Measurements from ENCODE around the gene TNFAIP8L2.
A peak's percentile ranks its signal among the peaks of the same experiment; 100 is the strongest.

The TNFAIP8L2 gene

DNA sequence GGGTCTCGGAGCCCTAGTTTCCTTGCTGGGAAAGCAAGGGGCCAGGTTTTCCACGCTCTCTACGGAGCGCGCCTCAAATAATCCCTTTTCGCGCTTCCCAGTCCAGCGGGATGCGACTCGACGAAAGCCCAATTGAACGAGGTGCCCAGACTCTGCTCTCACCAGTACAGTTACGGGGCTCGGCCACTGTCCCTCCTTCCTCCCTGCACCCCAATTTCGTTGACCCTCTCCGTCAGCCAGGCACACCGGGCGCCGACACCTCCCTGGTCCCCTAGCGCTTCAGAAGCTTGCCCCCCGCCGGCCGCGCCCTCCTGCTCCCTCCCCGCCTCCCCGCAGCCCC is 10.4 kb upstream of the TNFAIP8L2 start:
- H3K4me3 ChIP-seq (replicated peaks in 1 of 2; ENCODE audit: low read depth in 2 of 2, low read length in 2 of 2), result peak overlapping the region; percentile 66 to 73
- DNase-seq (ENCODE audit: low read depth in 2 of 2), result no peak
- TF ChIP-seq, protein P1, sequence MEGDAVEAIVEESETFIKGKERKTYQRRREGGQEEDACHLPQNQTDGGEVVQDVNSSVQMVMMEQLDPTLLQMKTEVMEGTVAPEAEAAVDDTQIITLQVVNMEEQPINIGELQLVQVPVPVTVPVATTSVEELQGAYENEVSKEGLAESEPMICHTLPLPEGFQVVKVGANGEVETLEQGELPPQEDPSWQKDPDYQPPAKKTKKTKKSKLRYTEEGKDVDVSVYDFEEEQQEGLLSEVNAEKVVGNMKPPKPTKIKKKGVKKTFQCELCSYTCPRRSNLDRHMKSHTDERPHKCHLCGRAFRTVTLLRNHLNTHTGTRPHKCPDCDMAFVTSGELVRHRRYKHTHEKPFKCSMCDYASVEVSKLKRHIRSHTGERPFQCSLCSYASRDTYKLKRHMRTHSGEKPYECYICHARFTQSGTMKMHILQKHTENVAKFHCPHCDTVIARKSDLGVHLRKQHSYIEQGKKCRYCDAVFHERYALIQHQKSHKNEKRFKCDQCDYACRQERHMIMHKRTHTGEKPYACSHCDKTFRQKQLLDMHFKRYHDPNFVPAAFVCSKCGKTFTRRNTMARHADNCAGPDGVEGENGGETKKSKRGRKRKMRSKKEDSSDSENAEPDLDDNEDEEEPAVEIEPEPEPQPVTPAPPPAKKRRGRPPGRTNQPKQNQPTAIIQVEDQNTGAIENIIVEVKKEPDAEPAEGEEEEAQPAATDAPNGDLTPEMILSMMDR (IDR thresholded peaks at IDR 0.05; ENCODE audit: low read depth, low read length), result no peak

DNA sequence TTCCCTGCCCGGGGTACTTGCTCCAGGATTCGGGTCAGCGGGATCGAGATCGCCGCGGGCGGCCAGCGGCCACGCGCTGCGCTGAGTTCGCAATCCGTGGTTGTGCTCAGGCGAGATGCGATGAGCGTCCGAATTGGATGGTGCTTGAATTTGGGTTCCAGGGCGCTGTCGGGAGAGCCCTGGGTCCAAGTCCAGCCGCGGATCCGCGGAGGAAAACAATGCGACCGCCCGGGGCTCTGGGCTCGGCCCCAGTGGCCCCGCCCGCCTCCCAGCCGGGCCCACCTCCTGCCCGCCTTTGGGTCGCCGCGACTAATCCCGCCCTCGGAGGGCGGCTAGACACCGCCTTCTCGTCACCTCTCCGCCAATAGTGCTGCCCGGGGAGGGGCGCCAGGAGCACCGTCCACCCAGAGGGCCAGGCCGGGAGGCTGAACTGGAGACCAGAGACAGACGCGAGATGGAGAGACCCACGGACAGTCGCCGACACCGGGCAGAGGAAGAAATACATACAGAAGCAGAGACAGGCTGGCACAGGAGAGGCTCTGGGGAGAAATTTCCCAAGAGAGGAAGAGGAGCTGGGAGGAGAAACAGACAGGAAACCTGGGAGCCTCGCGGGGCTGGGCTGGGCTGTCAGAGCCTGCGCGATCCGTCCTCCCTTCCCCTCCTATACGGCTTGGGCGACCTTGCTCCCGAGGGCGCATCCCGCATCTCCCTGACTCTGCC is 9.9 kb upstream of the TNFAIP8L2 start, which contains the start of gene SEMA6C:
Gene SEMA6C (minus strand): TSS at position 220 of the 720 bp plus-strand sequence. CDS start 4,010 bp downstream, outside the sequence.
- DNase-seq (ENCODE audit: low read depth in 2 of 2), result peak; percentile 88 to 93
- TF ChIP-seq, protein P1 (IDR thresholded peaks at IDR 0.05; ENCODE audit: low read depth, low read length), result no peak

DNA sequence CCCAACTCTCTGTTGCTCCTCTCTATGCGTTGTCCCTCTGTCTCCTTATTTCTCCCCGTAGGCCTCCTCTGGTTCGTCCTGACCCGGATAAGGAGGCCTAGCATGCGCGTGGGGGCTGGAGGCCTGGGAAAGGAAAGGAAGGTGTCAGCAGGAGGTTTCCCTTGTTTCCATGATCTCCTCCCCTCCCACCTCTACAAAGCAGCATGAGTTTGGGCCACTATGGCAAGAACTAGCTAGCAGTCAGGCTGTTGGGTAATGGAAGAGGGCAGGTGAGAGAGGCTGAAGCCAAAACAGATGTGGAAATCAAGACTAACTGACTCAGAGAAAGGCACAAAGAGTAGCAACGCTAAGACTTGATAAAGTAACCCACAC is 9.3 kb upstream of the TNFAIP8L2 start:
- H3K4me3 ChIP-seq (replicated peaks in 1 of 2; ENCODE audit: low read depth in 2 of 2, low read length in 2 of 2), result peak overlapping the region; percentile 44 to 73
- TF ChIP-seq, protein P1 (IDR thresholded peaks at IDR 0.05; ENCODE audit: low read depth, low read length), result no peak
- DNase-seq (ENCODE audit: low read depth in 2 of 2), result peak; percentile 54 to 57

More for the DNA sequence above, 9.9 kb upstream of the TNFAIP8L2 start, which contains the start of gene SEMA6C:
- peak within 1 kb of the TSS; percentile 66 to 73 for H3K4me3 ChIP-seq (replicated peaks in 1 of 2; ENCODE audit: low read depth in 2 of 2, low read length in 2 of 2)

DNA sequence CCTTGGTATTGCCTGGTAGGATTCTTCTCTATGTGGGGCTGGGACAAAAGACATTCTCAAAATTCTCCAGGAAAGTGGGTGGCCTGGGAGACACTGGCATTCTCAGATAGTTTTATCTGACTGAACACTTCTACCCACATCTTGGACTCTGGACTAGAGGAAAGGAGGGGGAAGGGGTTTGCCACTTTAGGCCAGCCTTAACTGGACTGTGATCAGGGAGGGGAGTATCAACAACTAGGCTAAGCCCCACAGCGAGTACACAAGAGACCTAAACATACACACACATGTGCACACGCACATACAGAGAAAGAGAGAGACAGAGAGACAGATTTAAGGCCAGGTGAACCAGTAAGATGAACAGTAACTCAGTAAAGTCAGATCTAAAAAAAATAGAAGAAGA is 8.8 kb upstream of the TNFAIP8L2 start:
- DNase-seq (ENCODE audit: low read depth in 2 of 2), result no peak
- H3K4me3 ChIP-seq (replicated peaks in 1 of 2; ENCODE audit: low read depth in 2 of 2, low read length in 2 of 2), result no peak overlapping the region
- TF ChIP-seq, protein P1 (IDR thresholded peaks at IDR 0.05; ENCODE audit: low read depth, low read length), result no peak

DNA sequence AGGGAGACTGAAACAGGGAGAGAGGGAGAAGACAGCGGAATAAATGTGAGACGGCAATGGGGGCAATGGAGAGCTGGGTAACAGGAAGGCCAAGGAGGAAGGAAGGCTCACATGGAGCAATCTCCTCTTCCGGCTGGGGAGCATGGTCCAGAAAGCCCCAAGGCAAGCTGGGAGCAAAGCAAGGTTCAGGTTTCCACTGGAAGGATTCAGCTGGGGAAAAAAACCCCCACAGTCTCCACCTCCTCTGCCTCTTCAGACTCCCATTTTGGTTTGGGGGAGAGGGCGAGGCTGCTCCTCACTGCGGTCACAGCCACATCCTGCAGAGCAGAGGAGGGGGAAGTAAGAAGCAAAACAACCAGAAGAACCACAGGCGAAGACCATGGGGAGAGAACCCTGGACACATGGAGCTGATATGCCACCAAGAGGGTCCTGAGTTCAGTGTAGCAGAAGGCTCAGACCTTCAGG is 650 bp downstream of the TNFAIP8L2 start:
- no peak for DNase-seq (ENCODE audit: low read depth in 2 of 2)

DNA sequence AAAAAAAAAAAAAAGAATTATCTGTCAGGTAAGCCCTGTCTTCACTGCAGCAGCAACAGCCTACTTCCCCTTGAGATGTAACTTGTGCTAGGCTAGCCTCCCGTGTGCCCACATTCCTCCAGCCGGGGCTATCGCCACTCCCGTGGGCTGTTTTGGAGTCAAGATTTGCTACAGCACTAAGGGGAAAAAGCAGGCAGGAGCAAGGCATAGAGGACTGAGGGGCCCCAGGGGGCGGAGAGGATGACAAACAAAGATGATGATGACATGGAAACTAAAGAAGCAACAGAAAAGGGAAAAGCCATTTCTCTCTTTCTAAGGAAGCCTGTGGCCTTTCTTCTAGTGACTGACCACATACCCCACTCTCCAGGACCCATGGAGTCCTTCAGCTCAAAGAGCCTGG is 1.9 kb downstream of the TNFAIP8L2 start:
- H3K4me3 ChIP-seq (replicated peaks in 1 of 2; ENCODE audit: low read depth in 2 of 2, low read length in 2 of 2), result no peak overlapping the region
- TF ChIP-seq, protein P1 (IDR thresholded peaks at IDR 0.05; ENCODE audit: low read depth, low read length), result no peak
- no peak for DNase-seq (ENCODE audit: low read depth in 2 of 2)

More for the DNA sequence above, 650 bp downstream of the TNFAIP8L2 start:
- TF ChIP-seq, protein P1 (IDR thresholded peaks at IDR 0.05; ENCODE audit: low read depth, low read length), result no peak
- no peak overlapping the region for H3K4me3 ChIP-seq (replicated peaks in 1 of 2; ENCODE audit: low read depth in 2 of 2, low read length in 2 of 2)
